ENCODE results near the gene SLC9C2.
"Not testable (repeated sequence)": the region's sequence is repeated elsewhere in the genome, so short reads cannot be mapped to it uniquely, and the experiment has no call there.

The SLC9C2 gene

GRCh38 chr1:173478094-173478674 is 124.7 kb downstream of the SLC9C2 start:
- no peak for TF ChIP-seq CTCF (IDR thresholded peaks at IDR 0.05; ENCODE audit: borderline replicate concordance, control extremely low read depth, extremely low read depth, insufficient read depth, missing control alignments)
- DNase-seq (ENCODE audit: low spot score) = no peak
- in situ Hi-C loops (cut with MboI; ENCODE audit: low sequenced_read_pairs, unreplicated experiment) = no loop called here

GRCh38 chr1:173477286-173478093 is 125.4 kb downstream of the SLC9C2 start, which contains the start of gene PRDX6:
Gene PRDX6, plus strand, starts transcription at chr1:173477335. Its CDS starts 63 bp downstream, at chr1:173477398.
- TF ChIP-seq CTCF (IDR thresholded peaks at IDR 0.05; ENCODE audit: borderline replicate concordance, control extremely low read depth, extremely low read depth, insufficient read depth, missing control alignments) = no peak
- DNase-seq (ENCODE audit: low spot score) = no peak
- in situ Hi-C loops (cut with MboI; ENCODE audit: low sequenced_read_pairs, unreplicated experiment) = no loop called here

- TF ChIP-seq CTCF (IDR thresholded peaks at IDR 0.05; ENCODE audit: borderline replicate concordance, control extremely low read depth, extremely low read depth, insufficient read depth, missing control alignments) = no peak
- in situ Hi-C loops (cut with MboI; ENCODE audit: low sequenced_read_pairs, unreplicated experiment) = no loop called here
- DNase-seq (ENCODE audit: low spot score) = peak; percentile 95
Observed at GRCh38 chr1:173476665-173477285, 126.1 kb downstream of the SLC9C2 start.

GRCh38 chr1:173476197-173476664 is 126.6 kb downstream of the SLC9C2 start:
- DNase-seq (ENCODE audit: low spot score) = no peak
- in situ Hi-C loops (cut with MboI; ENCODE audit: low sequenced_read_pairs, unreplicated experiment) = no loop called here
- TF ChIP-seq CTCF (IDR thresholded peaks at IDR 0.05; ENCODE audit: borderline replicate concordance, control extremely low read depth, extremely low read depth, insufficient read depth, missing control alignments) = no peak

- TF ChIP-seq CTCF (IDR thresholded peaks at IDR 0.05; ENCODE audit: borderline replicate concordance, control extremely low read depth, extremely low read depth, insufficient read depth, missing control alignments) = no peak
- DNase-seq (ENCODE audit: low spot score) = no peak
- in situ Hi-C loops (cut with MboI; ENCODE audit: low sequenced_read_pairs, unreplicated experiment) = no loop called here
Observed at GRCh38 chr1:173475564-173476196, 127.2 kb downstream of the SLC9C2 start.

GRCh38 chr1:173474780-173475421 is 128.0 kb downstream of the SLC9C2 start:
- DNase-seq (ENCODE audit: low spot score); in situ Hi-C loops (cut with MboI; ENCODE audit: low sequenced_read_pairs, unreplicated experiment): not testable (repeated sequence)

All from GM13976 (cell line).